ENCODE measurements around the gene ASIC5. TPM values are rescaled to one million over a fixed set of nuclear protein-coding genes. Genes with fewer than 3 reads are reported as not detected.
A peak's percentile ranks its signal among the peaks of the same experiment; 100 is the strongest.
"Not testable (repeated sequence)": the region's sequence is repeated elsewhere in the genome, so short reads cannot be mapped to it uniquely, and the experiment has no call there.

The ASIC5 gene
- under 1 TPM; 0.17 to 0.32 (median 0.25) TPM for polyA plus RNA-seq (ENCODE audit: insufficient read length in 4 of 4)

DNA sequence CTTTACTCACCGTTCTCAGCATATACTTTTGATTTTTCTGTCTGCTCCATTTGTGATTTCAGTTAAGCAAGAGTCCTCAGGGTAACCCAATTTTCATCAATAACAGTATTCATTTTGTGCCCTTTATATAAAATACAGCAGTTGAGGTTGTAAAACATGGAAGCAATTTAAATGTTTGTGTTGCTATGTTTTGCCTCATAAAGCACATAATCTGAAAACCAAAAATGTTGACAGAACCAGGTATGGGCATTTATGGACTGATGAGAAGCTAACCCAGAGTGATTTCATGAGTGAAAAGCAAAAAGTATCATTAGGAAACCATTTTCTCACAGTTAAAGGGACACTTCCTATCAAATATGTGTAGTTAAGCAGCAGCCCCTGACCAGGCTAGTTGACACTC, at the start of gene ASIC5:
ASIC5 (minus strand) TSS at position 101 of the 400 bp plus-strand sequence; CDS start at position 50, 51 bp downstream.
- DNase-seq (ENCODE audit: low read depth in 4 of 4, low spot score in 2 of 4), result no peak

DNA sequence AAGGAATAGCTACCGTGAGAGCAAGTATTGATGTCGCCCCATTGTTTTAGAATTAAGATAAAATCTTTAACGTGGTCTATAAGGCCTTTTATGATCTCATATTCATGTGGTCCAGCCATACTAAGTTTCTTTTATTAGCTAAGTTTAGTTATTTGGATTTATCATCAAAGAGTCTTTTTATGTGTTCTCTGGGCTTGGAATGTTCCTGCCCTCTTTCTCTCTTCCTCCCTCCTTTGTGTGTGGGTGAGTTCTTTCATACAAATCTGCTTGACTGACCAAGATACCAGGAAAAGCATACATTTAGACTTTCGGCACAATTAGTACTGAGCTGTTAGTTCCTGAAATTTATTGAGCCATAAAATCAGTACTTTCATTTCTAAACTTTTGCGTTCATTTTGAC, 48.7 kb upstream of the ASIC5 start:
- no peak for DNase-seq (ENCODE audit: low read depth in 4 of 4, low spot score in 2 of 4)

GRCh38 chr4:155911905-155912304, 45.8 kb upstream of the ASIC5 start:
- no peak for DNase-seq (ENCODE audit: low read depth in 4 of 4, low spot score in 2 of 4)

- DNase-seq (ENCODE audit: low read depth in 4 of 4, low spot score in 2 of 4), result no peak
These were observed 43.6 kb upstream of the ASIC5 start for GRCh38 chr4:155909615-155910226.

GRCh38 chr4:155908187-155909139, 42.4 kb upstream of the ASIC5 start:
- no peak for DNase-seq (ENCODE audit: low read depth in 4 of 4, low spot score in 2 of 4)

- no peak for DNase-seq (ENCODE audit: low read depth in 4 of 4, low spot score in 2 of 4)
These were observed 41.5 kb upstream of the ASIC5 start for GRCh38 chr4:155907556-155907955.

DNA sequence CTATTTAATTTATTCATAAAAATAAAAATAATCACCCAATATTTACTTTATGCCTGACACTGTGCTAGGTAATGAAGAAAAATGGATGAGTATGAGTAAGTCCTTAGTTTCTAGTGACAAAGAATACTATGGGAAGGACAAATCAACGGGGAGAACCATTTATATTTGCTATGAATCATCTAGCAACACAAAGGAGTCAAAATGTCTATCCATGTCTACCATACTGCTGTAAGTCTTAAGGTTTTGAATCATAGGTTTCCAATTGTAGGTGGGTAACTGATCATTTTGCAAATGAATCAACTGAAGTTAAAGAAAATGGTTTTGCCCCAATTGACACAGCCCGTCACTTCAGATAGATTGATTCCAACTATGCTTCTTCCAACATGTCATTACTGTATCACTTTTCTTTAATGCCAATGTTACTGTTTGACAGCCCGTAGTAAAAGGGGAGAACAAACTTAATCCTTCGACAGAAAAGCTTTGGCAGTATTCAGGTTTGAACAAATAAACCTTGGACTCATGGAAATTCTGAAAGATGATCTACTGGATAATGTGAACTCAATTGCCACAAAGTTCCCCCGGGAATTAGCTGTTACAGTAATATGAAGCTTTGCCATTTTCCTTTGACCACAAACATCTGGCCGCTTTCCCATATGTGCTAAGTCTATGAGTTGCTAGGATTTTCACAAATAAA, 40.6 kb upstream of the ASIC5 start:
- DNase-seq (ENCODE audit: low read depth in 4 of 4, low spot score in 2 of 4), result peak in 1 of 4 donors; percentile 28

GRCh38 chr4:155904331-155904730, 38.3 kb upstream of the ASIC5 start:
- no peak for DNase-seq (ENCODE audit: low read depth in 4 of 4, low spot score in 2 of 4)

- DNase-seq (ENCODE audit: low read depth in 4 of 4, low spot score in 2 of 4), result no peak
These were observed 37.4 kb upstream of the ASIC5 start, which contains the start of gene TDO2 for GRCh38 chr4:155903453-155903852. Gene TDO2, plus strand, starts transcription at chr4:155903696. Its CDS starts 63 bp downstream, at chr4:155903759.

DNA sequence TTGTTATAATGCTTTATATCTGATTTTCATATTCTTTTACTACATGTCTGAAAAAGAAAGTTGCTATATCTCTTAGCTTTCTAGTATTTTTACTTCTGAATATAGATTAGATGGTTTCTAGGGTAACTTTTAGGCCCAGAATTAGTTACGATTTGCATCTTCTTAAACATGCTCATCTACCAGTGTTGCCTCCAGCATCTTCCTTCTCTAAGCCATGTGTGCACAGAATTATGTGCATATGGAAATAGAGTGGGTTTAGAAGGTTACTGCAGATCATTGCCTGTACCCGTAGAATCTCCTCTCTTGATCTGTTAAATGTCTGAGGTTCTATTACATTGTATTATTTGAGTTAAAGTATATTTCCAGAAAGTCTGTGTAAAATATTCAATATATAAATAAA, 34.9 kb upstream of the ASIC5 start:
- no peak for DNase-seq (ENCODE audit: low read depth in 4 of 4, low spot score in 2 of 4)

DNA sequence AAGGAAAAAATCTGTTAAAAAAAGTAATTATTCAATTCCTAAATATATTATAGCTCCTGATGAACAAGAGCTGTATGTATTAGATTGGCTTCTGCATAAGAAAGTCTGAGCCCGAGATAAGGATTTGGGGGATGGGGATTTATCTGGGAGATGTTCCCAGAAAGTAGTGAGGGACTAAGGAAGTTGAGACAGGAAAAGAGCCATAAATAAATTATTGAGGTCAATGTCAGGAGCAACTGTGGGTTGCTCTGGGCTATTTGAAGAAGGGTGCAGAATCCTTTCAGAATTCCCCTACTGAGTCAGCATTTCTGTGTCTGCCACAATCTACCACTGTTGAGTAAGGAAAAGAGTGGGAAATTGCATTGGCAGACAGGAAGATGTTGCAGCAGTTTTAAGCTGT, 34.3 kb upstream of the ASIC5 start:
- peak in 2 of 4 donors; percentile 32 to 45 for DNase-seq (ENCODE audit: low read depth in 4 of 4, low spot score in 2 of 4)

- no peak for DNase-seq (ENCODE audit: low read depth in 4 of 4, low spot score in 2 of 4)
These were observed 33.8 kb upstream of the ASIC5 start for GRCh38 chr4:155899891-155900290.

GRCh38 chr4:155898371-155898770, 32.3 kb upstream of the ASIC5 start:
- DNase-seq (ENCODE audit: low read depth in 4 of 4, low spot score in 2 of 4), result not testable (repeated sequence)

DNA sequence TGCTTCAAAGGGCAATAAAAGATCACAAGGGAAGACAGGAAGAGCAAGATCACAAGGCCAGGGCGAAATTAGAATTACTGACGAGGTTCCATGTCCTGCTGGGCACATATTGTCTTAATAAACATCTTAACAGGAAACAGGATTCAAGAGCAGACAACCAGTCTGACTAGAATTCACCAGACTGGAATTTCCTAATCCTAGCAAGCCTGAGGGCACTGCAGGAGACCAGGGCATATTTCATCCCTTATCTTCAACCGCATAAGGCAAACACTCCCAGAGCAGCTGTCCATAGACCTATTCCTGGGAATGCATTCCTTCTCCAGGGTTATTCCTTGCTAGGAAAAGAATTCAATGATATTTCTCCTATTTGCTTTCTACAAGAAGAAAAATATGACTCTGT, 25.0 kb upstream of the ASIC5 start:
- DNase-seq (ENCODE audit: low read depth in 4 of 4, low spot score in 2 of 4), result no peak

DNA sequence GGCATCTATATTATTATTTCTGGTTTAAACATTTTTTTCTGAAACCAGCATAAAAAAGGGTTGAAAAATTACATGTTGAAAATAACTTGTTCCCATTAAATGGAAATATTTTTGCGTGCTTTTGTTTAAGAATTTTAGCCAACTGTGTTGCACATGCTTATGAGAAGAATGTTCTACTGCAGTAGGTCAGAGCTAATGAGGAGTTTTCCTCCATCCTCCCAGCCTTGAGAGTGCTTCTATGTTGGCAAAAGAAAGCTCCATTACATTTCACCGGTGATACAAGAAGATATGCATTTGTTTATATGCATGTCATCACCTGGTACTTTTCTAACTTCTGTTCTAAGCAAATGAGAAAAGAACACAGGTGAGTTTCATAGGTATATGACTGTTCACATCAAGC, 23.9 kb upstream of the ASIC5 start:
- DNase-seq (ENCODE audit: low read depth in 4 of 4, low spot score in 2 of 4), result no peak

DNA sequence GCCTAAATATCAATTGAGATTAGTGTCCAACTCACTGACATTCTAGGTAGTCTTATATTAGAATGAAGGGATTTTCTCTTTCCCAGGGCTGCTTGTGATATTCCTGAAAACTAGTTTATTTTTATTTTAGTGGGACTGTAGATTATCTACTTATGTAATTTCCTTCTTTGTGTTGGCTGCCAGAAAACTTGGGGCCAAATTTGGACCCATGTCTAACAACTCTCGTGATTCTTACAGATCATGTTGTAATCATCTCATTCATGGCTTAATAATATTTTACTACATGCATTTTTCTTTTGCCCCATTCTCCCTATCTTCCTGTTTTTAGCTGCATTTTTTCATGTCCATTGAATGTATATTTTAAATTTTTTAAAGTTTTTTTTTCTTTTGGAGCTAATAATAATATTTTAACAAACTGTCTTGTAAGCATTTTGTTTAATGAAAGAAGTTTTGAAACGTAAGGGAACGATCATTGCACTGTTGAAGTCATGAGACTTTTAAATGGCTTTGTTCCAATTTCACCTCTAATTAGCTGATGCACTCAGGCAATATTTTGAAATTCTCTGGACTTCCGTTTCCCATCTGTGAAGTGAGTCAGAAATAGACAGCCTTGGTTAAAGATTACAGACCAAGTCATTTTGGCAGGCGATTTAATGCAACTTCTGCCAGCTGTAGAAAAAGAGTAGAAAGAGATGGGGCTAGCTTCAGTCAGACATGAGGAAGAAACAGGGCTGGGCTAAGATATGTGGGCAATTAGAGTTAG, 23.1 kb upstream of the ASIC5 start:
- no peak for DNase-seq (ENCODE audit: low read depth in 4 of 4, low spot score in 2 of 4)

- DNase-seq (ENCODE audit: low read depth in 4 of 4, low spot score in 2 of 4), result no peak
These were observed 21.9 kb upstream of the ASIC5 start for GRCh38 chr4:155887847-155888570.

GRCh38 chr4:155887045-155887444, 21.0 kb upstream of the ASIC5 start:
- no peak for DNase-seq (ENCODE audit: low read depth in 4 of 4, low spot score in 2 of 4)

- no peak for DNase-seq (ENCODE audit: low read depth in 4 of 4, low spot score in 2 of 4)
These were observed 19.6 kb upstream of the ASIC5 start for GRCh38 chr4:155885666-155886065.

DNA sequence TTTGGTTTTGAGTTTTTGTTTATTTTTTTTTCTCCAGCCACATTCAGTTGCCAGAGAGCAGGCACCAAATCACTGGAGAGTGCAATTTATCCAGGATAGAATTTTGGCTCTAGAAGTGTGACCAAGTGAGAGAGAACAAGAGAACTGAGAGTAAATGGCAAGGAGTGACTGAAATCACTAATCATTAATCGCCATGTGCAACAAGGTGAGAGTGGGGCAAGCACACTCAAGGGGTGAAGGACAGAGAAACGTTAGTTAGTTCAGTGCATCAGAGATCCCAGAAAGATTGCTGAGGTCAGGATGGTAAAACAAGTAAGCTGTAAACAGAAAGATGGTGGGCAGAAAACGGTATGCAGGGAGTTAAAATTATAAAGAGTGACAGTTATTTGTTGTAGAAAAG, 17.8 kb upstream of the ASIC5 start:
- no peak for DNase-seq (ENCODE audit: low read depth in 4 of 4, low spot score in 2 of 4)
